ENCODE results near the gene KRT39. TPM values are rescaled to one million over a fixed set of nuclear protein-coding genes. Genes with fewer than 3 reads are reported as not detected.

Gene KRT39
- total and polyA plus RNA-seq, 2 donors (not counting 3 experiments of a cell fraction or from before 2014, with no cell fraction given), result not detected

- Histone ChIP-seq H3K4me3 (replicated peaks in 1 of 3; ENCODE audit: insufficient read depth in 1 of 3, low read depth in 1 of 3, low read length in 3 of 3) (no peak overlapping the region), H3K9me1 (replicated peaks; ENCODE audit: control insufficient read depth, extremely low read depth, insufficient read depth, low read length) (no peaks in the 10 kb centered on the region), H3K27ac (ENCODE audit: insufficient read depth, low read depth, low read length) (no peak overlapping the region), H3K36me3 (ENCODE audit: control insufficient read depth in 2 of 2, extremely low read depth in 1 of 2, insufficient read depth in 2 of 2, low read length in 2 of 2) (no peaks in the 10 kb centered on the region), H3K9me3 (replicated peaks; ENCODE audit: control insufficient read depth, insufficient read depth, low read length) (no peaks in the 10 kb centered on the region), H3K4me1 (ENCODE audit: control insufficient read depth, extremely low read depth, insufficient read depth, low read length) (no peaks in the 10 kb centered on the region), H3K4me2 (ENCODE audit: insufficient read depth, low read length) (no peak overlapping the region), H2AFZ (ENCODE audit: low read depth, low read length) (no peak overlapping the region), H3K79me2 (ENCODE audit: control insufficient read depth, insufficient read depth, low read length) (no peaks in the 10 kb centered on the region), H3K9ac (replicated peaks; ENCODE audit: extremely low read depth, insufficient read depth, low read length) (no peak overlapping the region), H3K27me3 (ENCODE audit: control insufficient read depth in 2 of 2, insufficient read depth in 2 of 2, low read length in 2 of 2) (no peaks in the 10 kb centered on the region), H4K20me1 (replicated peaks; ENCODE audit: control insufficient read depth, extremely low read depth, insufficient read depth, low read length) (no peaks in the 10 kb centered on the region)
- FAIRE-seq, result no peak
- TF ChIP-seq MYC (IDR thresholded peaks at IDR 0.05; ENCODE audit: low read depth, low read length), result no peak
- TF ChIP-seq, protein P1, sequence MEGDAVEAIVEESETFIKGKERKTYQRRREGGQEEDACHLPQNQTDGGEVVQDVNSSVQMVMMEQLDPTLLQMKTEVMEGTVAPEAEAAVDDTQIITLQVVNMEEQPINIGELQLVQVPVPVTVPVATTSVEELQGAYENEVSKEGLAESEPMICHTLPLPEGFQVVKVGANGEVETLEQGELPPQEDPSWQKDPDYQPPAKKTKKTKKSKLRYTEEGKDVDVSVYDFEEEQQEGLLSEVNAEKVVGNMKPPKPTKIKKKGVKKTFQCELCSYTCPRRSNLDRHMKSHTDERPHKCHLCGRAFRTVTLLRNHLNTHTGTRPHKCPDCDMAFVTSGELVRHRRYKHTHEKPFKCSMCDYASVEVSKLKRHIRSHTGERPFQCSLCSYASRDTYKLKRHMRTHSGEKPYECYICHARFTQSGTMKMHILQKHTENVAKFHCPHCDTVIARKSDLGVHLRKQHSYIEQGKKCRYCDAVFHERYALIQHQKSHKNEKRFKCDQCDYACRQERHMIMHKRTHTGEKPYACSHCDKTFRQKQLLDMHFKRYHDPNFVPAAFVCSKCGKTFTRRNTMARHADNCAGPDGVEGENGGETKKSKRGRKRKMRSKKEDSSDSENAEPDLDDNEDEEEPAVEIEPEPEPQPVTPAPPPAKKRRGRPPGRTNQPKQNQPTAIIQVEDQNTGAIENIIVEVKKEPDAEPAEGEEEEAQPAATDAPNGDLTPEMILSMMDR (IDR thresholded peaks at IDR 0.05; ENCODE audit: extremely low read depth in 1 of 2, insufficient read depth in 1 of 2, low read depth in 1 of 2, low read length in 2 of 2), result no peak
- TF ChIP-seq, protein P2, sequence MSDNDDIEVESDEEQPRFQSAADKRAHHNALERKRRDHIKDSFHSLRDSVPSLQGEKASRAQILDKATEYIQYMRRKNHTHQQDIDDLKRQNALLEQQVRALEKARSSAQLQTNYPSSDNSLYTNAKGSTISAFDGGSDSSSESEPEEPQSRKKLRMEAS (IDR thresholded peaks at IDR 0.05; ENCODE audit: insufficient read depth, insufficient read length), result no peak
- TF ChIP-seq EZH2 (IDR thresholded peaks at IDR 0.05; ENCODE audit: borderline replicate concordance, low read depth, low read length, severe bottlenecking), result no peak
- no peak for TF ChIP-seq JUN (IDR thresholded peaks at IDR 0.05; ENCODE audit: borderline replicate concordance, insufficient read depth, insufficient read length, low read depth)
- no peak for TF ChIP-seq POLR2A (IDR thresholded peaks at IDR 0.05; ENCODE audit: low read depth, low read length)
- no peak for TF ChIP-seq FOS (IDR thresholded peaks at IDR 0.05; ENCODE audit: borderline replicate concordance, insufficient read depth, low read length)
- TF ChIP-seq POLR2AphosphoS5 (IDR thresholded peaks at IDR 0.05; ENCODE audit: insufficient read depth, low read depth, low read length), result no peak
- no peak for TF ChIP-seq GATA2 (IDR thresholded peaks at IDR 0.05; ENCODE audit: insufficient read depth, insufficient read length, low read depth, low read length)
- POLR2A ChIA-PET, result no interaction called here
- no peak for DNase-seq (ENCODE audit: low read depth, low spot score)
- dilution Hi-C loops (cut with MboI; ENCODE audit: extremely low pct_ligation_motif_present, low sequenced_read_pairs) (no loop called here), intact Hi-C loops (cut with micrococcal nuclease) (no loop called here)
- CTCF ChIA-PET, result no interaction called here
- no TSS peak for BruUV-seq (replicated peaks)
Observed at GRCh38 chr17:41003926-41004325, 37.2 kb upstream of the KRT39 start.

Data from endothelial cell of umbilical vein (primary cell).